A549 treated with dexamethasone at 1 μM for 4 hours (cell line): Measurements from ENCODE around the gene PLN. TPM values are rescaled to one million over a fixed set of nuclear protein-coding genes. Genes with fewer than 3 reads are reported as not detected.

Source experiments
- total RNA-seq: library from RNA; stranded (reverse); fragments of 200-300 nt; extraction: Qiagen RNA extraction; gene quantifications from 5 replicates; pipeline ENCODE4 v1.2.3, GENCODE V29; 2022

Gene PLN
- total RNA-seq: not detected in 5 replicates

DNA sequence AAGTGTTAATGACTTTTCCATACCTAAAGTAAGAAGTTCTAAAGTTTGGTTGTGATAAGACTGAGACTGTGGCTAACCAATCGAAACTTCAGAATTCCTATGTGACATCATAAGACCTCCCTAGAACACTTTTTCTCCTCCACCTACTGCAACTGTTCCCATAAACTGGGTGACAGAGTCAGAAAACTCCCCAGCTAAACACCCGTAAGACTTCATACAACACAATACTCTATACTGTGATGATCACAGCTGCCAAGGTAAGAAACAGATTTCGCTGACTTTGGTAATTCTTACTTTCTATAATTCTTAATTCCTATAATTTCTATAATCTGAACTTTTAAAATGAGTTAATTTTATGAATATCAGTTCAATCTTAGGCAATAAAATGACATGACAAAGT is at the start of gene PLN:
PLN (plus strand) TSS at position 161 of the 400 bp plus-strand sequence. CDS start 10,626 bp downstream, outside the sequence.

Other genes with a start within 250 kb of the PLN start
- gene CEP85L, start 103.3 kb downstream of the PLN start, total RNA-seq: 1.3 to 2.1 TPM (median 1.4 TPM) in 5 replicates